Measurements from ENCODE around the gene IL3.

DNA sequence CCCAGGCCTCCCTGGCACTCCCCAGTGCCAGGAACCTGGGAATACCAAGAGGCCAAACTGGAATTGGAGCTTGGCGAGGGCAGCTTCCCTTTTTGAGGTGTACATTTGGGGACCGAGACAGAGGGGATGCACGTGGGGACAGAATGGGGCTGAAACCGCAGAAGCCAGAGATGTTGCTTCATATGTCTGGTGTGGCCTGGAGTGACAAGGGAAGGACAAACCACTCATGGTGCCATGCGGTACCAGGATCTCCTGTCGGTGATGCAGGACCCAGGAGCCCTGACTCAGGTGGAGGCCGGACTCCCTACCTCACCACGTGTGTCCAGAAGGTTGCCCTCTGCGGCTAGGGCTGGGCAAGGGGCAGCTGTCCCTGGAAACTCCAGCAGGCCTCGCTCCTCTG is 9.1 kb downstream of the IL3 start:
- TF ChIP-seq, protein P1, sequence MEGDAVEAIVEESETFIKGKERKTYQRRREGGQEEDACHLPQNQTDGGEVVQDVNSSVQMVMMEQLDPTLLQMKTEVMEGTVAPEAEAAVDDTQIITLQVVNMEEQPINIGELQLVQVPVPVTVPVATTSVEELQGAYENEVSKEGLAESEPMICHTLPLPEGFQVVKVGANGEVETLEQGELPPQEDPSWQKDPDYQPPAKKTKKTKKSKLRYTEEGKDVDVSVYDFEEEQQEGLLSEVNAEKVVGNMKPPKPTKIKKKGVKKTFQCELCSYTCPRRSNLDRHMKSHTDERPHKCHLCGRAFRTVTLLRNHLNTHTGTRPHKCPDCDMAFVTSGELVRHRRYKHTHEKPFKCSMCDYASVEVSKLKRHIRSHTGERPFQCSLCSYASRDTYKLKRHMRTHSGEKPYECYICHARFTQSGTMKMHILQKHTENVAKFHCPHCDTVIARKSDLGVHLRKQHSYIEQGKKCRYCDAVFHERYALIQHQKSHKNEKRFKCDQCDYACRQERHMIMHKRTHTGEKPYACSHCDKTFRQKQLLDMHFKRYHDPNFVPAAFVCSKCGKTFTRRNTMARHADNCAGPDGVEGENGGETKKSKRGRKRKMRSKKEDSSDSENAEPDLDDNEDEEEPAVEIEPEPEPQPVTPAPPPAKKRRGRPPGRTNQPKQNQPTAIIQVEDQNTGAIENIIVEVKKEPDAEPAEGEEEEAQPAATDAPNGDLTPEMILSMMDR (IDR thresholded peaks at IDR 0.05; ENCODE audit: insufficient read depth, low read depth, low read length): no peak
- no peak for TF ChIP-seq EZH2 (IDR thresholded peaks at IDR 0.05; ENCODE audit: insufficient read depth, low read length)
